Superior temporal gyrus (tissue), 1 donor: ENCODE data around the gene KRR1.

Source experiments
- DNase-seq: peaks from one replicate; pipeline ENCODE4 v3.0.0-alpha.2; 2016; ENCODE audit errors: extremely low spot score

Gene KRR1

GRCh38 chr12:75511116-75512048 is at the start of gene KRR1:
TSS of gene KRR1 (minus strand) at chr12:75511609. CDS start at chr12:75511597, 12 bp downstream.
- DNase-seq = peak; percentile 99

GRCh38 chr12:75560167-75560566 is 48.8 kb upstream of the KRR1 start:
- DNase-seq = peak; percentile 70

GRCh38 chr12:75558287-75558686 is 46.9 kb upstream of the KRR1 start:
- DNase-seq = no peak

- no peak for DNase-seq
Measured at GRCh38 chr12:75556311-75556899, 45.0 kb upstream of the KRR1 start.

GRCh38 chr12:75554556-75554880 is 43.1 kb upstream of the KRR1 start:
- no peak for DNase-seq

GRCh38 chr12:75553836-75554555 is 42.6 kb upstream of the KRR1 start:
- DNase-seq = no peak

GRCh38 chr12:75553398-75553797 is 42.0 kb upstream of the KRR1 start:
- DNase-seq = no peak

- no peak for DNase-seq
Measured at GRCh38 chr12:75551477-75551876, 40.1 kb upstream of the KRR1 start.

- no peak for DNase-seq
Measured at GRCh38 chr12:75550401-75551240, 39.2 kb upstream of the KRR1 start.

GRCh38 chr12:75549989-75550388 is 38.6 kb upstream of the KRR1 start:
- no peak for DNase-seq

- DNase-seq = no peak
Measured at GRCh38 chr12:75548879-75549278, 37.5 kb upstream of the KRR1 start.

GRCh38 chr12:75545636-75546035 is 34.2 kb upstream of the KRR1 start:
- DNase-seq = no peak

GRCh38 chr12:75543529-75543928 is 32.1 kb upstream of the KRR1 start:
- no peak for DNase-seq

- no peak for DNase-seq
Measured at GRCh38 chr12:75542942-75543341, 31.5 kb upstream of the KRR1 start.

- no peak for DNase-seq
Measured at GRCh38 chr12:75539889-75540288, 28.5 kb upstream of the KRR1 start.

GRCh38 chr12:75533239-75533638 is 21.8 kb upstream of the KRR1 start:
- no peak for DNase-seq

- no peak for DNase-seq
Measured at GRCh38 chr12:75529826-75530225, 18.4 kb upstream of the KRR1 start.

GRCh38 chr12:75529316-75529715 is 17.9 kb upstream of the KRR1 start:
- no peak for DNase-seq

GRCh38 chr12:75528692-75529091 is 17.3 kb upstream of the KRR1 start:
- DNase-seq = no peak

- DNase-seq = no peak
Measured at GRCh38 chr12:75528272-75528671, 16.9 kb upstream of the KRR1 start.

- peak; percentile 85 for DNase-seq
Measured at GRCh38 chr12:75526655-75527511, 15.5 kb upstream of the KRR1 start.
